Neutrophil (primary cell): Measurements from ENCODE around the gene TCF12.

ENCODE experiments used
- H3K27ac ChIP-seq: fragments of 200-600 bp; sonication (generic); 2 replicates; pipeline ENCODE4 v1.5.1; 2016; ENCODE audit warnings: mild to moderate bottlenecking, moderate library complexity
- H3K27me3 ChIP-seq: fragments of 200-600 bp; sonication (generic); 2 replicates; pipeline ENCODE4 v1.6.0; 2016; ENCODE audit warnings: mild to moderate bottlenecking
- H3K36me3 ChIP-seq: fragments of 200-600 bp; sonication (generic); 2 replicates; pipeline ENCODE4 v1.5.1; 2017
- H3K4me1 ChIP-seq, 2 experiments: fragments of 200-600 bp in 1 of 2; sonication (generic) in 1 of 2; 1 replicate in 1 of 2; 2 replicates in 1 of 2; pipeline versions ENCODE4 v1.5.1 to v1.6.1; 2013 to 2016; ENCODE audit warnings: low read depth in 1 of 2, low read length in 1 of 2, mild to moderate bottlenecking in 1 of 2, moderate library complexity in 1 of 2; ENCODE audit not compliant: control insufficient read depth in 1 of 2, insufficient read depth in 1 of 2
- H3K4me3 ChIP-seq, 2 experiments: fragments of 200-600 bp in 1 of 2; sonication (generic) in 1 of 2; 1 replicate in 1 of 2; 2 replicates in 1 of 2; pipeline ENCODE4 v1.5.1; 2013 to 2016; ENCODE audit warnings: low read depth in 1 of 2, low read length in 1 of 2, mild to moderate bottlenecking in 1 of 2, moderate library complexity in 1 of 2
- H3K9me3 ChIP-seq: fragments of 200-600 bp; sonication (generic); 2 replicates; pipeline ENCODE4 v1.5.1; 2016
- CTCF ChIP-seq: fragments of 200-600 bp; sonication (generic); IDR thresholded peaks from 2 replicates; pipeline ENCODE4 v1.5.1; 2016; ENCODE audit warnings: antibody characterized with exemption

TCF12 gene

GRCh38 chr15:57134071-57134605, 215.7 kb downstream of the TCF12 start:
- H3K36me3 ChIP-seq: no peaks in the 10 kb centered on the region
- H3K4me1 ChIP-seq: peaks cover 2% of the 10 kb centered on the region in 2 experiments
- no peaks in the 10 kb centered on the region for H3K27me3 ChIP-seq
- no peak overlapping the region for H3K27ac ChIP-seq
- no peak for TF ChIP-seq CTCF
- no peaks in the 10 kb centered on the region for H3K9me3 ChIP-seq
- no peak overlapping the region for H3K4me3 ChIP-seq

- Histone ChIP-seq H3K4me3 (no peak overlapping the region), H3K36me3 (no peaks in the 10 kb centered on the region), H3K27me3 (no peaks in the 10 kb centered on the region), H3K4me1 (no peaks in the 10 kb centered on the region), H3K9me3 (no peaks in the 10 kb centered on the region), H3K27ac (no peak overlapping the region)
- no peak for TF ChIP-seq CTCF
Observed at GRCh38 chr15:57134851-57135250, 216.4 kb downstream of the TCF12 start.

- Histone ChIP-seq H3K4me3 (no peak overlapping the region), H3K27me3 (no peaks in the 10 kb centered on the region), H3K36me3 (no peaks in the 10 kb centered on the region), H3K4me1 (no peaks in the 10 kb centered on the region), H3K9me3 (no peaks in the 10 kb centered on the region), H3K27ac (no peak overlapping the region)
- no peak for TF ChIP-seq CTCF
Observed at GRCh38 chr15:57135800-57136199, 217.4 kb downstream of the TCF12 start.

GRCh38 chr15:57138349-57138788, 219.9 kb downstream of the TCF12 start:
- TF ChIP-seq CTCF: no peak
- no peaks in the 10 kb centered on the region for H3K27me3 ChIP-seq
- H3K9me3 ChIP-seq: no peaks in the 10 kb centered on the region
- no peak overlapping the region for H3K4me3 ChIP-seq
- H3K4me1 ChIP-seq: no peaks in the 10 kb centered on the region
- H3K36me3 ChIP-seq: no peaks in the 10 kb centered on the region
- H3K27ac ChIP-seq: no peak overlapping the region

GRCh38 chr15:57143511-57144078, 225.2 kb downstream of the TCF12 start:
- Histone ChIP-seq H3K4me3 (no peak overlapping the region), H3K4me1 (peaks cover 0 to 8% of the 10 kb centered on the region in 2 experiments), H3K36me3 (no peaks in the 10 kb centered on the region), H3K27ac (no peak overlapping the region), H3K9me3 (no peaks in the 10 kb centered on the region), H3K27me3 (no peaks in the 10 kb centered on the region)
- TF ChIP-seq CTCF: no peak
